ENCODE results near the gene SMC5.

DNA sequence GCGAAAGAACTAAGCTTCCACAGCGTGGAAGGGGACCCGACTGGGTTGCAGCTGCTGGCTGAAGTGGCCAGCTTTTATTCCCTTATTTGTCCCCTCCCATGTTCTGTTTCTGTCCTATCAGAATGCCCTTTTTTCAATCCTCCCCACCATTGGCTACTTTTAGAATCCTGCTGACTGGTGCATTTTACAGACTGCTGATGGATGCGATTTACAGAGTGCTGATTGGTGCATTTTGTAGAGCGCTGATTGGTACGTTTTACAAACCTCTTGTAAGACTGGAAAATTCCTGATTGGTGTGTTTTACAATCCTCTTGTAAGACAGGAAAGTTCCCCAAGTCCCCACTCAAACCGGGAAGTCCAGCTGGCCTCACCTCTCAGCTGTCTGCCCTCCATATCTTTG is 105.0 kb downstream of the SMC5 start:
- TF ChIP-seq POLR2AphosphoS5 (IDR thresholded peaks at IDR 0.05; ENCODE audit: insufficient read depth in 1 of 2, low read depth in 1 of 2) = no peak
- TF ChIP-seq, protein P1, sequence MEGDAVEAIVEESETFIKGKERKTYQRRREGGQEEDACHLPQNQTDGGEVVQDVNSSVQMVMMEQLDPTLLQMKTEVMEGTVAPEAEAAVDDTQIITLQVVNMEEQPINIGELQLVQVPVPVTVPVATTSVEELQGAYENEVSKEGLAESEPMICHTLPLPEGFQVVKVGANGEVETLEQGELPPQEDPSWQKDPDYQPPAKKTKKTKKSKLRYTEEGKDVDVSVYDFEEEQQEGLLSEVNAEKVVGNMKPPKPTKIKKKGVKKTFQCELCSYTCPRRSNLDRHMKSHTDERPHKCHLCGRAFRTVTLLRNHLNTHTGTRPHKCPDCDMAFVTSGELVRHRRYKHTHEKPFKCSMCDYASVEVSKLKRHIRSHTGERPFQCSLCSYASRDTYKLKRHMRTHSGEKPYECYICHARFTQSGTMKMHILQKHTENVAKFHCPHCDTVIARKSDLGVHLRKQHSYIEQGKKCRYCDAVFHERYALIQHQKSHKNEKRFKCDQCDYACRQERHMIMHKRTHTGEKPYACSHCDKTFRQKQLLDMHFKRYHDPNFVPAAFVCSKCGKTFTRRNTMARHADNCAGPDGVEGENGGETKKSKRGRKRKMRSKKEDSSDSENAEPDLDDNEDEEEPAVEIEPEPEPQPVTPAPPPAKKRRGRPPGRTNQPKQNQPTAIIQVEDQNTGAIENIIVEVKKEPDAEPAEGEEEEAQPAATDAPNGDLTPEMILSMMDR (IDR thresholded peaks at IDR 0.05) = no peak

Measured in vagina (tissue), 2 donors.